Hypothalamus (tissue), 51 donors: ENCODE data around the gene PCDHGA5.
"Not testable (repeated sequence)": the region's sequence is repeated elsewhere in the genome, so short reads cannot be mapped to it uniquely, and the experiment has no call there.

ENCODE experiments used
- DNase-seq, 51 donors: peaks; one replicate each; lab custom pipeline; 2025; lab: John Stamatoyannopoulos, UW

The PCDHGA5 gene

DNA sequence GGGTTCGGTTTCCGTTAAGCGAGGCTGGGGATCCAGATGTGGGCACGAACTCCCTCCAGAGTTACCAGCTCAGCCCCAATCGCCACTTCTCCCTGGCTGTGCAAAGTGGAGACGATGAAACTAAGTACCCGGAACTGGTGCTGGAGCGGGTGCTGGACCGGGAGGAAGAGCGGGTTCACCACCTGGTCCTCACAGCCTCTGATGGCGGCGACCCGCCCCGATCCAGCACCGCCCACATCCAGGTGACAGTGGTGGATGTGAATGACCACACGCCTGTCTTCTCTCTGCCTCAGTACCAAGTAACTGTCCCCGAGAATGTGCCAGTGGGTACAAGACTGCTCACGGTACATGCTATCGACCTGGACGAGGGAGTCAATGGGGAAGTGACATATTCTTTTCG, 19.4 kb downstream of the PCDHGA5 start:
- no peak for DNase-seq

DNA sequence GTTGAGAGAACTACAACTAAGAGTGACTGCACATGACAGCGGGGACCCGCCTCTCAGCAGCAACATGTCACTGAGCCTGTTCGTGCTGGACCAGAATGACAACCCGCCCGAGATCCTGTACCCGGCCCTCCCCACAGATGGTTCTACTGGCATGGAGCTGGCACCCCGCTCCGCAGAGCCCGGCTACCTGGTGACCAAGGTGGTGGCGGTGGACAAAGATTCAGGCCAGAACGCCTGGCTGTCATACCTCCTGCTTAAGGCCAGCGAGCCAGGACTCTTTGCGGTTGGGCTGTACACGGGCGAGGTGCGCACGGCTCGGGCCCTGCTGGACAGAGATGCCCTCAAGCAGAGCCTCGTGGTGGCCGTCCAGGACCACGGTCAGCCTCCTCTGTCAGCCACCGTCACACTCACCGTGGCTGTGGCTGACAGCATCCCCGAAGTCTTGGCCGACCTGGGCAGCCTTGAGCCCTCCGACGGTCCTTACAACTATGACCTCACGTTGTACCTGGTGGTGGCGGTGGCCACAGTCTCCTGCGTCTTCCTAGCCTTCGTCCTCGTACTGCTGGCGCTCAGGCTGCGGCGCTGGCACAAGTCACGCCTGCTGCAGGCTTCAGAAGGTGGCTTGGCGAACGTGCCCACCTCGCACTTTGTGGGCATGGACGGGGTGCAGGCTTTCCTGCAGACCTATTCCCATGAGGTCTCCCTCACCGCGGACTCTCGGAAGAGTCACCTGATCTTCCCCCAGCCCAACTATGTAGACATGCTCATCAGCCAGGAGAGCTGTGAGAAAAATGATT, 20.7 kb downstream of the PCDHGA5 start:
- no peak for DNase-seq

GRCh38 chr5:141387557-141388311, 23.8 kb downstream of the PCDHGA5 start, which contains the start of gene PCDHGB4:
Gene PCDHGB4 (plus strand): TSS chr5:141387698. CDS start chr5:141387885, 187 bp downstream.
- DNase-seq, result not testable (repeated sequence)

GRCh38 chr5:141388661-141389060, 24.7 kb downstream of the PCDHGA5 start:
- no peak for DNase-seq

DNA sequence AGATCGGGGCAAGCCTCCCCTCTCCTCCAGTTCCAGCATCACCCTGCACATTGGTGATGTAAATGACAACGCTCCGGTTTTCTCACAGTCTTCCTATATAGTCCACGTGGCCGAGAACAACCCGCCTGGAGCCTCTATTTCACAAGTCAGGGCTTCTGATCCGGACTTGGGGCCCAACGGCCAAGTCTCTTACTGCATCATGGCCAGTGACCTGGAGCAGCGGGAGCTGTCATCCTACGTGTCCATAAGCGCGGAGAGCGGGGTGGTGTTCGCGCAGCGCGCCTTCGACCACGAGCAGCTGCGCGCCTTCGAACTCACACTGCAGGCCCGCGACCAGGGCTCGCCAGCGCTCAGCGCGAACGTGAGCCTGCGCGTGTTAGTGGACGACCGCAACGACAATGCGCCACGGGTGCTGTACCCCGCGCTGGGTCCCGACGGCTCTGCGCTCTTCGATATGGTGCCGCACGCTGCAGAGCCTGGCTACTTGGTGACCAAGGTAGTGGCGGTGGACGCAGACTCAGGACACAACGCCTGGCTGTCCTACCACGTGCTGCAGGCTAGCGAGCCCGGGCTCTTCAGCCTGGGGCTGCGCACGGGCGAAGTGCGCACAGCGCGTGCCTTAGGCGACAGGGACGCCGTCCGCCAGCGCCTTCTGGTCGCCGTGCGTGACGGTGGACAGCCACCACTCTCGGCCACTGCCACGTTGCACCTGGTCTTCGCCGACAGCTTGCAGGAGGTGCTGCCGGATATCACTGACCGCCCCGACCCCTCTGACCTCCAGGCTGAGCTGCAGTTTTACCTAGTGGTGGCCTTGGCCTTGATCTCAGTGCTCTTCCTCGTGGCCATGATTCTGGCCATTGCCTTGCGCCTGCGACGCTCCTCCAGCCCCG, 25.4 kb downstream of the PCDHGA5 start:
- DNase-seq, result no peak

DNA sequence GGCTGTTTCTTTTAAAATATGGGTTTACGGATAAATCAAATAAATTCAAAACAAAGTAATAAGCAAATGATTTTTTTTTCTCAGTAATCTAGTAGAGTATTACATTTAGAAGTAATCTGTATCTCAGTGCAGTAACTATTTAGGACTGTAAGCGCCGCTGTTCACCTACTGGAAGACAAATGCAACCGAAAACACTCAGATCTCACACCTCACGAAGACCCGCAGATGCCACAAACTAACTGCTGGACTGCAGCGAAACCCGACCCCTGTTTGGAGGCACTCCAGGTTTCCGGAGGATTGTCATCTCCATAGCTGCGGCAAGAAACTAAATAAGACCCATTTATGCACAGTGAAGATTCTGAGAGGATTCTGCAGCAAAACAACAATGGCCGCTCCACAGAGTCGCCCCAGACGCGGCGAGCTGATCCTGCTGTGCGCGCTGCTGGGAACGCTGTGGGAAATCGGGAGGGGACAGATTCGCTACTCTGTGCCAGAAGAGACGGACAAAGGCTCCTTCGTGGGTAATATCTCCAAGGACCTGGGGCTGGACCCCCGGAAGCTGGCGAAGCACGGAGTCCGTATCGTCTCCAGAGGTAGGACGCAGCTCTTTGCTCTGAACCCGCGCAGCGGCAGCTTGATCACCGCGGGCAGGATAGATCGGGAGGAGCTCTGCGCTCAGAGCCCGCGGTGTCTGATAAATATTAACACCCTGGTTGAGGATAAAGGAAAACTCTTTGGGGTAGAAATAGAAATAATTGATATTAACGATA, 28.7 kb downstream of the PCDHGA5 start, which contains the start of gene PCDHGA8:
Gene PCDHGA8, plus strand, starts transcription at position 205 of the 770 bp plus-strand sequence. Its CDS starts 181 bp downstream, at position 386.
- no peak for DNase-seq

GRCh38 chr5:141393267-141393666, 29.3 kb downstream of the PCDHGA5 start:
- no peak for DNase-seq

GRCh38 chr5:141394401-141395187, 30.6 kb downstream of the PCDHGA5 start:
- not testable (repeated sequence) for DNase-seq

DNA sequence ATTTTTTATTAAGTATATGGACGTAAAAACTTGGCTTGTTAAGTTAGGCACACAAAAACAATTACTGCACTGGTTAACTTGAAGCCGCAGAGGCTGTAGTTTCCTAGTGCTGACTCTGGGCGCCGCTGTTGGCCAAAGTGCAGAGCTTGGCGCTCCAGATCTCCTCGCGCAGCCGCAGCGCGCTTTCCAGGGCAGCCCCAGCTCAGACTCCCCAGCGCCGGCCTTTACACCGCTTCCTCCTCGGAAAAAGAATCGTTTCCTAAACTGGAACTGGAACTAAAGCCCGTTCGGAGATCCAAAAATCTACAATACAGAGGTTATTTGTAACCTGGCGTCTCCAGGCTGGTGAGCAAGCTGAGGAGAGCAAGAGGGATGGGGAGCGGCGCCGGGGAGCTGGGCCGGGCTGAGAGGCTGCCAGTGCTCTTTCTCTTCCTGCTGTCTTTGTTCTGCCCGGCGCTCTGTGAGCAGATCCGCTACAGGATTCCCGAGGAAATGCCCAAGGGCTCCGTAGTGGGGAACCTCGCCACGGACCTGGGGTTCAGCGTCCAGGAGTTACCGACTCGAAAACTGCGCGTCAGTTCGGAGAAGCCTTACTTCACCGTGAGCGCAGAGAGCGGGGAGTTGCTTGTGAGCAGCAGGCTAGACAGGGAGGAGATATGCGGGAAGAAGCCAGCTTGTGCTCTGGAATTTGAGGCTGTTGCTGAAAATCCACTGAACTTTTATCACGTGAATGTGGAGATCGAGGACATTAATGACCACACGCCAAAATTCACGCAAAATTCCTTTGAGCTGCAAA, 34.0 kb downstream of the PCDHGA5 start, which contains the start of gene PCDHGB5:
Gene PCDHGB5, plus strand, starts transcription at position 192 of the 796 bp plus-strand sequence. Its CDS starts 181 bp downstream, at position 373.
- DNase-seq, result not testable (repeated sequence)

- DNase-seq, result no peak
Measured at GRCh38 chr5:141398608-141399007, 34.6 kb downstream of the PCDHGA5 start.

GRCh38 chr5:141399555-141400258, 35.7 kb downstream of the PCDHGA5 start:
- no peak for DNase-seq

- peak in 2 of 51 donors; percentile 12 to 19 for DNase-seq
Measured at GRCh38 chr5:141402553-141403243, 38.7 kb downstream of the PCDHGA5 start, which contains the start of gene PCDHGA9. Gene PCDHGA9 (plus strand): TSS chr5:141402778. CDS start chr5:141402953, 175 bp downstream.

GRCh38 chr5:141403387-141403786, 39.4 kb downstream of the PCDHGA5 start:
- no peak for DNase-seq

GRCh38 chr5:141407790-141408505, 44.0 kb downstream of the PCDHGA5 start, which contains the start of gene PCDHGB6:
Gene PCDHGB6 (plus strand): TSS chr5:141408021. CDS start chr5:141408203, 182 bp downstream.
- DNase-seq, result peak in 1 of 51 donors; percentile 9

- DNase-seq, result no peak
Measured at GRCh38 chr5:141409598-141410306, 45.8 kb downstream of the PCDHGA5 start.
